ENCODE data around the gene CCM2. TPM values are rescaled to one million over a fixed set of nuclear protein-coding genes. Genes with fewer than 3 reads are reported as not detected.
A peak's percentile ranks its signal among the peaks of the same experiment; 100 is the strongest.

CCM2 gene
- total RNA-seq, 1 donor from 2014 or later = 62.0 TPM

- peaks cover 34% of the 10 kb centered on the region for H3K4me1 Mint-ChIP-seq (ENCODE audit: low read depth, unreplicated experiment)
- FAIRE-seq = no peak
- H3K4me2 ChIP-seq (ENCODE audit: low read length) = no peak overlapping the region
Observed at GRCh38 chr7:44987996-44988395, 12.0 kb upstream of the CCM2 start.

GRCh38 chr7:44988701-44989100 is 11.3 kb upstream of the CCM2 start:
- H3K27ac ChIP-seq (ENCODE audit: low read depth, low read length) = no peak overlapping the region
- H3K27me3 Mint-ChIP-seq (ENCODE audit: low read depth, unreplicated experiment) = no peaks in the 10 kb centered on the region
- H3K36me3 Mint-ChIP-seq (ENCODE audit: low read depth, unreplicated experiment) = peaks cover 16% of the 10 kb centered on the region
- no peak overlapping the region for H3K9ac ChIP-seq (ENCODE audit: low read length)
- H3K9me3 ChIP-seq (ENCODE audit: insufficient read depth, low read depth, low read length) = no peaks in the 10 kb centered on the region
- H4K20me1 ChIP-seq (ENCODE audit: insufficient read depth, low read length) = peaks cover 25% of the 10 kb centered on the region
- no peak overlapping the region for H3K4me3 ChIP-seq (ENCODE audit: insufficient read depth, low read depth, low read length)
- H3K4me1 Mint-ChIP-seq (ENCODE audit: low read depth, unreplicated experiment) = peaks cover 28% of the 10 kb centered on the region
- H2AFZ ChIP-seq (ENCODE audit: low read depth, low read length) = no peak overlapping the region
- FAIRE-seq (no peak), DNase-seq (ENCODE audit: low read depth) (no peak)
- H3K4me3 Mint-ChIP-seq (ENCODE audit: unreplicated experiment) = no peak overlapping the region
- TF ChIP-seq EZH2 (IDR thresholded peaks at IDR 0.05; ENCODE audit: insufficient read depth, low read length) (no peak), CTCF (IDR thresholded peaks at IDR 0.05; ENCODE audit: insufficient read depth, low read depth, low read length) (no peak)
- no peak overlapping the region for H3K4me2 ChIP-seq (ENCODE audit: low read length)
- H3K9me3 Mint-ChIP-seq (ENCODE audit: unreplicated experiment) = no peaks in the 10 kb centered on the region
- H3K4me1 ChIP-seq (ENCODE audit: insufficient read depth, low read length) = peaks cover 33% of the 10 kb centered on the region
- no peaks in the 10 kb centered on the region for H3K27me3 ChIP-seq (ENCODE audit: insufficient read depth, low read length)
- H3K79me2 ChIP-seq (ENCODE audit: insufficient read depth, low read length) = peaks cover 32% of the 10 kb centered on the region
- peak overlapping the region; percentile 2 for H3K27ac Mint-ChIP-seq (ENCODE audit: unreplicated experiment)
- peaks cover 17% of the 10 kb centered on the region for H3K36me3 ChIP-seq (ENCODE audit: insufficient read depth, low read length)

More at GRCh38 chr7:44987996-44988395, 12.0 kb upstream of the CCM2 start:
- peaks cover 24% of the 10 kb centered on the region for H3K36me3 ChIP-seq (ENCODE audit: insufficient read depth, low read length)
- no peak overlapping the region for H2AFZ ChIP-seq (ENCODE audit: low read depth, low read length)
- H4K20me1 ChIP-seq (ENCODE audit: insufficient read depth, low read length) = peaks cover 32% of the 10 kb centered on the region
- H3K4me3 ChIP-seq (ENCODE audit: insufficient read depth, low read depth, low read length) = no peak overlapping the region
- no peak for TF ChIP-seq EZH2 (IDR thresholded peaks at IDR 0.05; ENCODE audit: insufficient read depth, low read length)
- no peak for TF ChIP-seq CTCF (IDR thresholded peaks at IDR 0.05; ENCODE audit: insufficient read depth, low read depth, low read length)
- H3K4me1 ChIP-seq (ENCODE audit: insufficient read depth, low read length) = peaks cover 34% of the 10 kb centered on the region
- DNase-seq (ENCODE audit: low read depth) = no peak
- Mint-ChIP-seq H3K36me3 (ENCODE audit: low read depth, unreplicated experiment) (peaks cover 21% of the 10 kb centered on the region), H3K9me3 (ENCODE audit: unreplicated experiment) (no peaks in the 10 kb centered on the region), H3K27me3 (ENCODE audit: low read depth, unreplicated experiment) (no peaks in the 10 kb centered on the region), H3K27ac (ENCODE audit: unreplicated experiment) (no peak overlapping the region), H3K4me3 (ENCODE audit: unreplicated experiment) (peak overlapping the region; percentile 94)
- H3K79me2 ChIP-seq (ENCODE audit: insufficient read depth, low read length) = peaks cover 39% of the 10 kb centered on the region
- no peaks in the 10 kb centered on the region for H3K9me3 ChIP-seq (ENCODE audit: insufficient read depth, low read depth, low read length)
- H3K27me3 ChIP-seq (ENCODE audit: insufficient read depth, low read length) = no peaks in the 10 kb centered on the region
- H3K9ac ChIP-seq (ENCODE audit: low read length) = no peak overlapping the region
- no peak overlapping the region for H3K27ac ChIP-seq (ENCODE audit: low read depth, low read length)

GRCh38 chr7:44989132-44989531 is 10.9 kb upstream of the CCM2 start:
- Mint-ChIP-seq H3K4me3 (ENCODE audit: unreplicated experiment) (no peak overlapping the region), H3K36me3 (ENCODE audit: low read depth, unreplicated experiment) (peaks cover 12% of the 10 kb centered on the region), H3K27ac (ENCODE audit: unreplicated experiment) (no peak overlapping the region), H3K9me3 (ENCODE audit: unreplicated experiment) (no peaks in the 10 kb centered on the region), H3K27me3 (ENCODE audit: low read depth, unreplicated experiment) (no peaks in the 10 kb centered on the region), H3K4me1 (ENCODE audit: low read depth, unreplicated experiment) (peaks cover 24% of the 10 kb centered on the region)
- Histone ChIP-seq H3K27ac (ENCODE audit: low read depth, low read length) (no peak overlapping the region), H3K4me2 (ENCODE audit: low read length) (no peak overlapping the region), H3K36me3 (ENCODE audit: insufficient read depth, low read length) (peaks cover 13% of the 10 kb centered on the region), H3K9me3 (ENCODE audit: insufficient read depth, low read depth, low read length) (no peaks in the 10 kb centered on the region), H3K4me1 (ENCODE audit: insufficient read depth, low read length) (peaks cover 29% of the 10 kb centered on the region), H3K79me2 (ENCODE audit: insufficient read depth, low read length) (peaks cover 28% of the 10 kb centered on the region), H4K20me1 (ENCODE audit: insufficient read depth, low read length) (peaks cover 20% of the 10 kb centered on the region), H3K4me3 (ENCODE audit: insufficient read depth, low read depth, low read length) (no peak overlapping the region), H3K27me3 (ENCODE audit: insufficient read depth, low read length) (no peaks in the 10 kb centered on the region), H3K9ac (ENCODE audit: low read length) (no peak overlapping the region), H2AFZ (ENCODE audit: low read depth, low read length) (no peak overlapping the region)
- no peak for DNase-seq (ENCODE audit: low read depth)
- FAIRE-seq = no peak
- no peak for TF ChIP-seq CTCF (IDR thresholded peaks at IDR 0.05; ENCODE audit: insufficient read depth, low read depth, low read length)
- no peak for TF ChIP-seq EZH2 (IDR thresholded peaks at IDR 0.05; ENCODE audit: insufficient read depth, low read length)

All from astrocyte (in vitro differentiated cells and primary cell).